ENCODE measurements around the gene PARVG. TPM values are rescaled to one million over a fixed set of nuclear protein-coding genes. Genes with fewer than 3 reads are reported as not detected.

The PARVG gene
- total RNA-seq, 1 donor from 2014 or later = 0.27 TPM

GRCh38 chr22:44215287-44215686 is 34.6 kb downstream of the PARVG start:
- no peak overlapping the region for H3K27ac Mint-ChIP-seq (ENCODE audit: unreplicated experiment)
- no peaks in the 10 kb centered on the region for H3K27me3 Mint-ChIP-seq (ENCODE audit: low read depth)
- no peak overlapping the region for H3K4me3 Mint-ChIP-seq (ENCODE audit: unreplicated experiment)
- TF ChIP-seq CTCF (IDR thresholded peaks at IDR 0.05) = no peak
- no peaks in the 10 kb centered on the region for H3K36me3 Mint-ChIP-seq (ENCODE audit: low read depth)
- H3K4me1 Mint-ChIP-seq (ENCODE audit: low read depth) = peaks cover 23% of the 10 kb centered on the region
- no peak for DNase-seq (ENCODE audit: low spot score)
- no peaks in the 10 kb centered on the region for H3K9me3 Mint-ChIP-seq (ENCODE audit: low read depth)

- no peak overlapping the region for H3K27ac Mint-ChIP-seq (ENCODE audit: unreplicated experiment)
Measured at GRCh38 chr22:44217346-44217745, 36.6 kb downstream of the PARVG start.

GRCh38 chr22:44218071-44218470 is 37.3 kb downstream of the PARVG start:
- Mint-ChIP-seq H3K9me3 (ENCODE audit: low read depth) (peaks cover 5% of the 10 kb centered on the region), H3K36me3 (ENCODE audit: low read depth) (no peaks in the 10 kb centered on the region), H3K4me3 (ENCODE audit: unreplicated experiment) (no peak overlapping the region), H3K27ac (ENCODE audit: unreplicated experiment) (no peak overlapping the region), H3K27me3 (ENCODE audit: low read depth) (peaks cover 12% of the 10 kb centered on the region), H3K4me1 (ENCODE audit: low read depth) (no peaks in the 10 kb centered on the region)
- TF ChIP-seq CTCF (IDR thresholded peaks at IDR 0.05) = no peak
- no peak for DNase-seq (ENCODE audit: low spot score)

More at GRCh38 chr22:44217346-44217745, 36.6 kb downstream of the PARVG start:
- Mint-ChIP-seq H3K9me3 (ENCODE audit: low read depth) (peaks cover 5% of the 10 kb centered on the region), H3K27me3 (ENCODE audit: low read depth) (peaks cover 9% of the 10 kb centered on the region), H3K4me1 (ENCODE audit: low read depth) (peaks cover 5% of the 10 kb centered on the region), H3K4me3 (ENCODE audit: unreplicated experiment) (no peak overlapping the region), H3K36me3 (ENCODE audit: low read depth) (no peaks in the 10 kb centered on the region)
- no peak for TF ChIP-seq CTCF (IDR thresholded peaks at IDR 0.05)
- no peak for DNase-seq (ENCODE audit: low spot score)

GRCh38 chr22:44219101-44219870 is 38.6 kb downstream of the PARVG start:
- Mint-ChIP-seq H3K4me3 (ENCODE audit: unreplicated experiment) (no peak overlapping the region), H3K9me3 (ENCODE audit: low read depth) (peaks cover 5% of the 10 kb centered on the region), H3K4me1 (ENCODE audit: low read depth) (no peaks in the 10 kb centered on the region), H3K36me3 (ENCODE audit: low read depth) (no peaks in the 10 kb centered on the region), H3K27me3 (ENCODE audit: low read depth) (peaks cover 24% of the 10 kb centered on the region), H3K27ac (ENCODE audit: unreplicated experiment) (no peak overlapping the region)
- no peak for DNase-seq (ENCODE audit: low spot score)
- no peak for TF ChIP-seq CTCF (IDR thresholded peaks at IDR 0.05)

- Mint-ChIP-seq H3K4me3 (ENCODE audit: unreplicated experiment) (no peak overlapping the region), H3K36me3 (ENCODE audit: low read depth) (no peaks in the 10 kb centered on the region), H3K9me3 (ENCODE audit: low read depth) (peaks cover 5% of the 10 kb centered on the region), H3K4me1 (ENCODE audit: low read depth) (no peaks in the 10 kb centered on the region), H3K27me3 (ENCODE audit: low read depth) (peaks cover 38% of the 10 kb centered on the region), H3K27ac (ENCODE audit: unreplicated experiment) (no peak overlapping the region)
- DNase-seq (ENCODE audit: low spot score) = no peak
- no peak for TF ChIP-seq CTCF (IDR thresholded peaks at IDR 0.05)
Measured at GRCh38 chr22:44220727-44221680, 40.3 kb downstream of the PARVG start.
